Measurements from ENCODE around the gene ABCA10. TPM values are rescaled to one million over a fixed set of nuclear protein-coding genes. Genes with fewer than 3 reads are reported as not detected.

The ABCA10 gene
- total RNA-seq, 1 donor, result 1.8 TPM

GRCh38 chr17:69228018-69228417, 606 bp downstream of the ABCA10 start:
- no peak overlapping the region for H3K4me3 ChIP-seq (ENCODE audit: insufficient read depth, low read length)
- no peak overlapping the region for H3K4me2 ChIP-seq (ENCODE audit: insufficient read depth, low read length)
- H3K9me3 ChIP-seq (ENCODE audit: low read depth, low read length), result peaks cover 2% of the 10 kb centered on the region
- no peaks in the 10 kb centered on the region for H4K20me1 ChIP-seq (ENCODE audit: insufficient read depth, low read length)
- H3K4me1 ChIP-seq (ENCODE audit: insufficient read depth, low read length), result peaks cover 4% of the 10 kb centered on the region
- H3K27ac ChIP-seq (ENCODE audit: low read depth, low read length), result no peak overlapping the region
- no peaks in the 10 kb centered on the region for H3K27me3 ChIP-seq (ENCODE audit: insufficient read depth, low read length)
- no peaks in the 10 kb centered on the region for H3K79me2 ChIP-seq (ENCODE audit: insufficient read depth, low read length)
- TF ChIP-seq CTCF (IDR thresholded peaks at IDR 0.05; ENCODE audit: extremely low read depth, low read depth, low read length), result no peak
- no peak for DNase-seq (ENCODE audit: insufficient read length, low spot score, missing footprints)
- no peaks in the 10 kb centered on the region for H3K36me3 ChIP-seq (ENCODE audit: insufficient read depth, low read length)
- H2AFZ ChIP-seq (ENCODE audit: low read length), result no peak overlapping the region

- Histone ChIP-seq H3K4me2 (ENCODE audit: insufficient read depth, low read length) (no peak overlapping the region), H4K20me1 (ENCODE audit: insufficient read depth, low read length) (no peaks in the 10 kb centered on the region), H3K36me3 (ENCODE audit: insufficient read depth, low read length) (no peaks in the 10 kb centered on the region), H3K9me3 (ENCODE audit: low read depth, low read length) (no peaks in the 10 kb centered on the region), H3K27ac (ENCODE audit: low read depth, low read length) (no peak overlapping the region), H2AFZ (ENCODE audit: low read length) (no peak overlapping the region), H3K4me1 (ENCODE audit: insufficient read depth, low read length) (peaks cover 4% of the 10 kb centered on the region), H3K4me3 (ENCODE audit: insufficient read depth, low read length) (no peak overlapping the region), H3K79me2 (ENCODE audit: insufficient read depth, low read length) (no peaks in the 10 kb centered on the region), H3K27me3 (ENCODE audit: insufficient read depth, low read length) (no peaks in the 10 kb centered on the region)
- DNase-seq (ENCODE audit: insufficient read length, low spot score, missing footprints), result no peak
- no peak for TF ChIP-seq CTCF (IDR thresholded peaks at IDR 0.05; ENCODE audit: extremely low read depth, low read depth, low read length)
Observed at GRCh38 chr17:69227541-69227940, 1.1 kb downstream of the ABCA10 start.

GRCh38 chr17:69223809-69224208, 4.8 kb downstream of the ABCA10 start:
- no peak for TF ChIP-seq CTCF (IDR thresholded peaks at IDR 0.05; ENCODE audit: extremely low read depth, low read depth, low read length)
- H2AFZ ChIP-seq (ENCODE audit: low read length), result peak overlapping the region; percentile 90
- H3K4me2 ChIP-seq (ENCODE audit: insufficient read depth, low read length), result peak overlapping the region; percentile 28
- H3K27ac ChIP-seq (ENCODE audit: low read depth, low read length), result no peak overlapping the region
- H3K36me3 ChIP-seq (ENCODE audit: insufficient read depth, low read length), result no peaks in the 10 kb centered on the region
- no peaks in the 10 kb centered on the region for H3K9me3 ChIP-seq (ENCODE audit: low read depth, low read length)
- DNase-seq (ENCODE audit: insufficient read length, low spot score, missing footprints), result no peak
- no peaks in the 10 kb centered on the region for H3K79me2 ChIP-seq (ENCODE audit: insufficient read depth, low read length)
- H3K27me3 ChIP-seq (ENCODE audit: insufficient read depth, low read length), result no peaks in the 10 kb centered on the region
- peaks cover 4% of the 10 kb centered on the region for H3K4me1 ChIP-seq (ENCODE audit: insufficient read depth, low read length)
- H3K4me3 ChIP-seq (ENCODE audit: insufficient read depth, low read length), result no peak overlapping the region
- H4K20me1 ChIP-seq (ENCODE audit: insufficient read depth, low read length), result no peaks in the 10 kb centered on the region

DNA sequence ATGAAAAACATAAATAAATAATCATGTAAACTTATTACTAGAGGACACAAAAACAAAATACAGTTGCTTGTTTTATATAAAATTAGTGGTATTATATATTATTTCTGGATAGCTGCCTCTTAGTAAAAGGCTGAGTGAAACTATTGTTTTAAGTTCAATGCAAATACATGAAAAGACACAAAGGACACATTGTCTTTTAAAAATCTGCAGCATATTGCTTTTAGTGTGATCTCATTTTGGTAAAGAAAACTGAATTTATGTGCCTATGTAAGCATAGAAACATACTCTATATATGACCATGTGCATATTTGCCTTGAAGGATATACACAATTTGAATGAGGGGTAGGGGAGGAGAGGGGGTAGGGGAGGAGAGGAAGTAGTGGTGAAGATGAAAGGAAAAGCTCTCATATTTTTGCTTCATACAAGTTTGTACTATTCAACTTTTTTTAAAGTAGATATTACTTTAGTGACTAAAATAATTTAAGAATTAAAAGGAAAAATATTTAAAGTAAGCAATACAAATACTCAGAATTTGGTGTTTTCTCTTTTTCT, 5.8 kb downstream of the ABCA10 start:
- no peaks in the 10 kb centered on the region for H3K79me2 ChIP-seq (ENCODE audit: insufficient read depth, low read length)
- no peak for DNase-seq (ENCODE audit: insufficient read length, low spot score, missing footprints)
- H3K27ac ChIP-seq (ENCODE audit: low read depth, low read length), result no peak overlapping the region
- no peak overlapping the region for H3K4me2 ChIP-seq (ENCODE audit: insufficient read depth, low read length)
- H3K27me3 ChIP-seq (ENCODE audit: insufficient read depth, low read length), result no peaks in the 10 kb centered on the region
- no peaks in the 10 kb centered on the region for H3K36me3 ChIP-seq (ENCODE audit: insufficient read depth, low read length)
- H3K4me1 ChIP-seq (ENCODE audit: insufficient read depth, low read length), result peaks cover 4% of the 10 kb centered on the region
- TF ChIP-seq CTCF (IDR thresholded peaks at IDR 0.05; ENCODE audit: extremely low read depth, low read depth, low read length), result no peak
- no peaks in the 10 kb centered on the region for H3K9me3 ChIP-seq (ENCODE audit: low read depth, low read length)
- no peak overlapping the region for H3K4me3 ChIP-seq (ENCODE audit: insufficient read depth, low read length)
- no peak overlapping the region for H2AFZ ChIP-seq (ENCODE audit: low read length)
- no peaks in the 10 kb centered on the region for H4K20me1 ChIP-seq (ENCODE audit: insufficient read depth, low read length)

Measured in osteoblast (primary cell).